ENCODE results near the gene SCN5A. TPM values are rescaled to one million over a fixed set of nuclear protein-coding genes. Genes with fewer than 3 reads are reported as not detected.

SCN5A gene
- total RNA-seq, 1 experiment from 2014 or later = 11.5 TPM

GRCh38 chr3:38601956-38602550 lies 47.4 kb downstream of the SCN5A start:
- Histone ChIP-seq H4K20me1 (ENCODE audit: insufficient read depth) (no peaks in the 10 kb centered on the region), H3K36me3 (ENCODE audit: control insufficient read depth in 1 of 2, insufficient read depth in 2 of 2, low read length in 2 of 2) (no peaks in the 10 kb centered on the region), H2AFZ (ENCODE audit: low read depth, low read length, poor library complexity, severe bottlenecking) (no peak overlapping the region), H3K9me3 (ENCODE audit: control insufficient read depth in 1 of 2, insufficient read depth in 1 of 2, low read depth in 1 of 2, low read length in 2 of 2) (no peaks in the 10 kb centered on the region), H3K9me2 (ENCODE audit: insufficient read depth) (no peaks in the 10 kb centered on the region), H3K27me3 (ENCODE audit: insufficient read depth, low read length) (no peaks in the 10 kb centered on the region), H3K4me1 (ENCODE audit: control insufficient read depth in 1 of 2, insufficient read depth in 2 of 2, low read length in 2 of 2) (no peaks in the 10 kb centered on the region), H3K4me3 (replicated peaks in 1 of 2; ENCODE audit: low read depth in 1 of 2, low read length in 2 of 2) (no peak overlapping the region), H3K9ac (ENCODE audit: low read length) (no peak overlapping the region), H3K27ac (ENCODE audit: low read depth, low read length) (no peak overlapping the region), H3K79me2 (ENCODE audit: insufficient read depth, low read length) (no peaks in the 10 kb centered on the region), H3K4me2 (ENCODE audit: low read length) (no peak overlapping the region)
- TF ChIP-seq SP1 (IDR thresholded peaks at IDR 0.05; ENCODE audit: low read depth) = no peak
- DNase-seq (ENCODE audit: low read depth, low spot score) (no peak), ATAC-seq (no peak)
- POLR2A ChIA-PET = no interaction called here
- CTCF ChIA-PET = no interaction called here
- RAD21 ChIA-PET (ENCODE audit: low non-redundant PET in 1 of 2, low total read pairs in 2 of 2, uncharacterized antibody in 2 of 2, unreplicated experiment in 2 of 2) = no interaction called here
- BruUV-seq (replicated peaks) = no TSS peak
- intact Hi-C loops (cut with micrococcal nuclease) = no loop called here

GRCh38 chr3:38600551-38600950 lies 48.9 kb downstream of the SCN5A start:
- Histone ChIP-seq H3K4me1 (ENCODE audit: control insufficient read depth in 1 of 2, insufficient read depth in 2 of 2, low read length in 2 of 2) (no peaks in the 10 kb centered on the region), H3K79me2 (ENCODE audit: insufficient read depth, low read length) (no peaks in the 10 kb centered on the region), H3K4me3 (replicated peaks in 1 of 2; ENCODE audit: low read depth in 1 of 2, low read length in 2 of 2) (no peak overlapping the region), H3K36me3 (ENCODE audit: control insufficient read depth in 1 of 2, insufficient read depth in 2 of 2, low read length in 2 of 2) (no peaks in the 10 kb centered on the region), H3K4me2 (ENCODE audit: low read length) (no peak overlapping the region), H3K27ac (ENCODE audit: low read depth, low read length) (no peak overlapping the region), H3K9me2 (ENCODE audit: insufficient read depth) (no peaks in the 10 kb centered on the region), H4K20me1 (ENCODE audit: insufficient read depth) (no peaks in the 10 kb centered on the region), H3K9me3 (ENCODE audit: control insufficient read depth in 1 of 2, insufficient read depth in 1 of 2, low read depth in 1 of 2, low read length in 2 of 2) (no peaks in the 10 kb centered on the region), H2AFZ (ENCODE audit: low read depth, low read length, poor library complexity, severe bottlenecking) (no peak overlapping the region), H3K27me3 (ENCODE audit: insufficient read depth, low read length) (no peaks in the 10 kb centered on the region), H3K9ac (ENCODE audit: low read length) (no peak overlapping the region)
- ATAC-seq = no peak
- no TSS peak for BruUV-seq (replicated peaks)
- intact Hi-C loops (cut with micrococcal nuclease) = no loop called here
- DNase-seq (ENCODE audit: low read depth, low spot score) = no peak
- TF ChIP-seq RAD21 (IDR thresholded peaks at IDR 0.05; ENCODE audit: low read depth) (no peak), CBX3 (IDR thresholded peaks at IDR 0.05; ENCODE audit: low read depth) (no peak)
- ChIA-PET POLR2A (no interaction called here), CTCF (no interaction called here), RAD21 (ENCODE audit: low non-redundant PET in 1 of 2, low total read pairs in 2 of 2, uncharacterized antibody in 2 of 2, unreplicated experiment in 2 of 2) (no interaction called here)

GRCh38 chr3:38599886-38600285 lies 49.6 kb downstream of the SCN5A start:
- Histone ChIP-seq H3K36me3 (ENCODE audit: control insufficient read depth in 1 of 2, insufficient read depth in 2 of 2, low read length in 2 of 2) (no peaks in the 10 kb centered on the region), H2AFZ (ENCODE audit: low read depth, low read length, poor library complexity, severe bottlenecking) (no peak overlapping the region), H3K4me3 (replicated peaks in 1 of 2; ENCODE audit: low read depth in 1 of 2, low read length in 2 of 2) (no peak overlapping the region), H3K79me2 (ENCODE audit: insufficient read depth, low read length) (no peaks in the 10 kb centered on the region), H3K27ac (ENCODE audit: low read depth, low read length) (no peak overlapping the region), H3K9me2 (ENCODE audit: insufficient read depth) (no peaks in the 10 kb centered on the region), H4K20me1 (ENCODE audit: insufficient read depth) (no peaks in the 10 kb centered on the region), H3K4me2 (ENCODE audit: low read length) (no peak overlapping the region), H3K9ac (ENCODE audit: low read length) (no peak overlapping the region), H3K9me3 (ENCODE audit: control insufficient read depth in 1 of 2, insufficient read depth in 1 of 2, low read depth in 1 of 2, low read length in 2 of 2) (no peaks in the 10 kb centered on the region), H3K4me1 (ENCODE audit: control insufficient read depth in 1 of 2, insufficient read depth in 2 of 2, low read length in 2 of 2) (no peaks in the 10 kb centered on the region), H3K27me3 (ENCODE audit: insufficient read depth, low read length) (no peaks in the 10 kb centered on the region)
- CTCF ChIA-PET = no interaction called here
- RAD21 ChIA-PET (ENCODE audit: low non-redundant PET in 1 of 2, low total read pairs in 2 of 2, uncharacterized antibody in 2 of 2, unreplicated experiment in 2 of 2) = no interaction called here
- POLR2A ChIA-PET = no interaction called here
- no peak for ATAC-seq
- no peak for TF ChIP-seq SIN3A (IDR thresholded peaks at IDR 0.05; ENCODE audit: low read depth)
- no peak for TF ChIP-seq POLR2A (IDR thresholded peaks at IDR 0.05; ENCODE audit: borderline replicate concordance, extremely low read depth, insufficient read depth, insufficient read length)
- TF ChIP-seq JUND (IDR thresholded peaks at IDR 0.05) = no peak
- TF ChIP-seq FOSL1 (IDR thresholded peaks at IDR 0.05; ENCODE audit: low read depth) = no peak
- no peak for TF ChIP-seq CTCF (IDR thresholded peaks at IDR 0.05 in 2 of 3, conservative IDR thresholded peaks at IDR 0.05 in 1 of 3; ENCODE audit: borderline replicate concordance in 1 of 3, insufficient read depth in 1 of 3, low read depth in 2 of 3, low read length in 2 of 3)
- no peak for TF ChIP-seq ZBTB33 (IDR thresholded peaks at IDR 0.05; ENCODE audit: extremely low read depth, insufficient replicate concordance, low read length)
- no peak for DNase-seq (ENCODE audit: low read depth, low spot score)
- intact Hi-C loops (cut with micrococcal nuclease) = no loop called here
- no TSS peak for BruUV-seq (replicated peaks)
